Loucy (cell line): ENCODE results near the gene CAMTA1.
A peak's percentile ranks its signal among the peaks of the same experiment; 100 is the strongest.

Experiments
- H2AFZ ChIP-seq: fragments of 200-600 bp; sonication (generic); 2 replicates; pipeline ENCODE4 v1.6.0; 2016; ENCODE audit warnings: antibody characterized with exemption, mild to moderate bottlenecking, low read length, moderate library complexity
- H3F3A ChIP-seq: fragments of 200-600 bp; 2 replicates; pipeline ENCODE4 v1.6.0; 2016; ENCODE audit warnings: antibody characterized with exemption, low read depth, mild to moderate bottlenecking
- H3K27me3 ChIP-seq: fragments of 200-600 bp; sonication (generic); 2 replicates; pipeline ENCODE4 v1.6.1; 2014; ENCODE audit warnings: low read length, mild to moderate bottlenecking; ENCODE audit not compliant: insufficient read depth, poor library complexity, severe bottlenecking
- H3K36me3 ChIP-seq: fragments of 200-600 bp; sonication (generic); 2 replicates; pipeline ENCODE4 v1.6.1; 2016; ENCODE audit warnings: low read length; ENCODE audit not compliant: insufficient read depth
- H3K4me1 ChIP-seq: fragments of 200-600 bp; sonication (generic); 2 replicates; pipeline ENCODE4 v1.5.1; 2014; ENCODE audit warnings: low read length, mild to moderate bottlenecking; ENCODE audit not compliant: insufficient read depth, poor library complexity, severe bottlenecking
- H3K4me2 ChIP-seq: fragments of 200-600 bp; sonication (generic); 2 replicates; pipeline ENCODE4 v1.6.0; 2014; ENCODE audit warnings: antibody characterized with exemption, low read length, low read depth, mild to moderate bottlenecking; ENCODE audit not compliant: poor library complexity, severe bottlenecking
- H3K4me3 ChIP-seq: fragments of 200-600 bp; sonication (generic); 2 replicates; pipeline ENCODE4 v1.5.1; 2014; ENCODE audit warnings: low read length, mild to moderate bottlenecking, mixed read lengths; ENCODE audit not compliant: poor library complexity, severe bottlenecking
- H3K79me2 ChIP-seq: fragments of 200-600 bp; sonication (generic); 2 replicates; pipeline ENCODE4 v1.6.1; 2014; ENCODE audit warnings: low read length; ENCODE audit not compliant: insufficient read depth
- H3K9ac ChIP-seq: fragments of 200-600 bp; sonication (generic); 2 replicates; pipeline ENCODE4 v1.6.0; 2014; ENCODE audit warnings: mild to moderate bottlenecking, low read depth, low read length, moderate library complexity; ENCODE audit not compliant: poor library complexity, severe bottlenecking
- H3K9me2 ChIP-seq: fragments of 200-600 bp; sonication (generic); replicated peaks from 2 replicates; pipeline ENCODE4 v1.6.1; 2016; ENCODE audit warnings: low read depth, low read length, mixed read lengths
- H3K9me3 ChIP-seq: fragments of 200-600 bp; sonication (generic); 2 replicates; pipeline ENCODE4 v1.6.1; 2014; ENCODE audit warnings: mild to moderate bottlenecking, antibody characterized with exemption, low read length, low read depth; ENCODE audit not compliant: insufficient read depth
- H4K20me1 ChIP-seq: fragments of 200-600 bp; sonication (generic); 2 replicates; pipeline ENCODE4 v1.6.0; 2014; ENCODE audit warnings: antibody characterized with exemption, low read length, mild to moderate bottlenecking; ENCODE audit not compliant: insufficient read depth, poor library complexity, severe bottlenecking
- CTCF ChIP-seq: fragments of 200-600 bp; sonication (generic); conservative IDR thresholded peaks from 2 replicates; pipeline ENCODE4 v1.5.1; 2014; ENCODE audit warnings: mild to moderate bottlenecking, antibody characterized with exemption, low read length
- EZH2phosphoT487 ChIP-seq: fragments of 200-600 bp; IDR thresholded peaks from 2 replicates; pipeline ENCODE4 v1.6.1; 2018; ENCODE audit warnings: antibody characterized with exemption, mild to moderate bottlenecking, moderate library complexity, borderline replicate concordance

CAMTA1 gene

GRCh38 chr1:7770997-7771822, 986.0 kb downstream of the CAMTA1 start, which contains the start of gene VAMP3:
Gene VAMP3, plus strand, starts transcription at chr1:7771296. Its CDS starts 88 bp downstream, at chr1:7771384.
- Histone ChIP-seq H3K4me3 (peak within 1 kb of the TSS; percentile 97), H2AFZ (peak within 1 kb of the TSS; percentile 90), H3K36me3 (no peaks in the 10 kb centered on the region), H3K4me2 (peak within 1 kb of the TSS; percentile 97), H3K4me1 (peaks cover 37% of the 10 kb centered on the region), H3K79me2 (peaks cover 43% of the 10 kb centered on the region), H3K9me2 (no peaks in the 10 kb centered on the region), H3F3A (no peaks in the 10 kb centered on the region), H4K20me1 (peaks cover 13% of the 10 kb centered on the region), H3K27me3 (no peaks in the 10 kb centered on the region), H3K9me3 (no peaks in the 10 kb centered on the region), H3K9ac (peak within 1 kb of the TSS; percentile 86)
- TF ChIP-seq CTCF (no peak), EZH2phosphoT487 (no peak)

- Histone ChIP-seq H4K20me1 (peaks cover 13% of the 10 kb centered on the region), H3K4me2 (peak overlapping the region; percentile 97), H3K4me3 (peak overlapping the region; percentile 97), H2AFZ (no peak overlapping the region), H3K4me1 (peaks cover 37% of the 10 kb centered on the region), H3F3A (no peaks in the 10 kb centered on the region), H3K79me2 (peaks cover 46% of the 10 kb centered on the region), H3K9ac (peak overlapping the region; percentile 86), H3K9me3 (no peaks in the 10 kb centered on the region), H3K27me3 (no peaks in the 10 kb centered on the region), H3K9me2 (no peaks in the 10 kb centered on the region), H3K36me3 (no peaks in the 10 kb centered on the region)
- TF ChIP-seq EZH2phosphoT487, result no peak
- TF ChIP-seq CTCF, result no peak
These were observed 986.6 kb downstream of the CAMTA1 start for GRCh38 chr1:7771823-7772299.

- H3K4me1 ChIP-seq, result peaks cover 5% of the 10 kb centered on the region
- H3F3A ChIP-seq, result no peaks in the 10 kb centered on the region
- peaks cover 32% of the 10 kb centered on the region; the same call in 1 of the 2 replicates for H3K36me3 ChIP-seq
- H2AFZ ChIP-seq, result no peak overlapping the region
- no peak overlapping the region for H3K4me3 ChIP-seq
- H3K9me2 ChIP-seq, result no peaks in the 10 kb centered on the region
- H3K9me3 ChIP-seq, result no peaks in the 10 kb centered on the region
- H3K9ac ChIP-seq, result no peak overlapping the region
- peaks cover 32% of the 10 kb centered on the region for H3K79me2 ChIP-seq
- no peak for TF ChIP-seq EZH2phosphoT487
- TF ChIP-seq CTCF, result no peak
- H4K20me1 ChIP-seq, result peaks cover 4% of the 10 kb centered on the region
- no peaks in the 10 kb centered on the region for H3K27me3 ChIP-seq
- no peak overlapping the region for H3K4me2 ChIP-seq
These were observed 992.3 kb downstream of the CAMTA1 start for GRCh38 chr1:7777591-7777990.
